SW480 (cell line): ENCODE measurements around the gene ELAC2.

Experiments
- DNase-seq: peaks from one replicate; pipeline ENCODE4 v3.0.0-alpha.2; 2016; ENCODE audit warnings: low spot score

Gene ELAC2

DNA sequence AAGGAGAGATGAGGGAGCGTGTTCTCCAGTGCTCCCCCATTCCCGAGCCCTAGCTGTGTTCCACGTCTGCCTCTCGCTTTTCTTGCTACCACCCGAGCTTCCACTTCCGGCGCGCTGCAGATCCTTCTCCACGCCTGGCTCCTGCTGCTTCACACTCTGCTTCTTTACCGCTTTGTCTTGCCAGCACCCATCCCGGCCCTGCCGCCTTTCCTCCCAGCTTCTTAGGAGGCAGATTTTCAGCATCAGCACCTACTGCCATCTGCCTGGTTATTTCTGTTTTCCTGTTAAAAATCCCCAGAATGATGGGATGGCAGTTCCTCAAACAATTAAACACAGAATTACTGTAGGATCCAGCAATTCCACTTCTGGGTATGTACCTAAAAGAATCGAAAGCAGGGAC is 64.7 kb downstream of the ELAC2 start:
- no peak for DNase-seq

DNA sequence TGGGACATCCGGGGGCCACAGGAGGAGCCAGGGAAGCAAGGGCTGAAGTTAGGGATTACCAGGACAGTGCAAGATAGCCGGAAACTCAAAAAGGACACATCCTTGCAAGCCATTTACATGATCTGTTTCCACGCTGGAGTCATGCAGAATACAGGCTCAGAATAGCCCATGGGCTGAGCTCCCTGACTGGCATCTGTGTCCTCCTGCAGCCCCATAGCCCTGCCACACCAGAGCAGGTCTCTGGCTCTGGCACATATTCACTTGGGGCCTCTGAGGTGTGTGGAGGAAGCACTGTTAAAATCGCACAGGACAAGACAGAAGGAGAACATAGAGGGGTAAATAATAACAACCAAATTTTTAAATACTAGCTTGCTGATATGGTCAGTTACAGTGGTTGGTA is 65.8 kb downstream of the ELAC2 start:
- no peak for DNase-seq

DNA sequence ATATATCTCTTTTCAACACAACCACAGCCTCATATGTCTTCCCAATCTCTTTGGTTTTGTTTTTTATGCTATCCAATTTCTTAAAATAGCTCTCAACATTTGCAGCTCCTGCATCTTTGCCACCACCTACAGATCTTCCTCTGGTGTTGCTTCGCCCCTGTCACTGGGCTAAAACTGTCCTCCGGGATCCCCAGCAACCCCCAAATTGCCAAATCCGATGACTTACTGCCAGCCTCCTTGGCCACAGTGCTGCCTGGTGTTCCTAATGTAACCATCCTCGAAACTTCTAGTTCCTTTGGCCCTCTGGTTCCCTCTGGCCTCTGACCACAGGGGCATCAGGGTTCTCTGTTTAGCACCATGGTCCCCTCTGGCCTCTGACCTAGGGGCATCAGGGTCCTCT is 70.8 kb downstream of the ELAC2 start:
- no peak for DNase-seq
